ENCODE results near the gene CAMK1D.
A peak's percentile ranks its signal among the peaks of the same experiment; 100 is the strongest.

CAMK1D gene

GRCh38 chr10:12689893-12690292 is 340.5 kb downstream of the CAMK1D start:
- no peak for TF ChIP-seq CTCF (IDR thresholded peaks at IDR 0.05; ENCODE audit: low read depth, low read length)
- DNase-seq (ENCODE audit: low read depth in 2 of 2): no peak
- no peak overlapping the region for H3K4me3 ChIP-seq (replicated peaks in 1 of 2; ENCODE audit: low read depth in 2 of 2, low read length in 2 of 2)

GRCh38 chr10:12690525-12691126 is 341.3 kb downstream of the CAMK1D start:
- DNase-seq (ENCODE audit: low read depth in 2 of 2): no peak
- TF ChIP-seq CTCF (IDR thresholded peaks at IDR 0.05; ENCODE audit: low read depth, low read length): no peak
- H3K4me3 ChIP-seq (replicated peaks in 1 of 2; ENCODE audit: low read depth in 2 of 2, low read length in 2 of 2): no peak overlapping the region

GRCh38 chr10:12691596-12691995 is 342.2 kb downstream of the CAMK1D start:
- TF ChIP-seq CTCF (IDR thresholded peaks at IDR 0.05; ENCODE audit: low read depth, low read length): no peak
- DNase-seq (ENCODE audit: low read depth in 2 of 2): no peak
- H3K4me3 ChIP-seq (replicated peaks in 1 of 2; ENCODE audit: low read depth in 2 of 2, low read length in 2 of 2): no peak overlapping the region

GRCh38 chr10:12697764-12698163 is 348.4 kb downstream of the CAMK1D start:
- no peak overlapping the region for H3K4me3 ChIP-seq (replicated peaks in 1 of 2; ENCODE audit: low read depth in 2 of 2, low read length in 2 of 2)
- DNase-seq (ENCODE audit: low read depth in 2 of 2): peak in 1 of 2 donors; percentile 26
- no peak for TF ChIP-seq CTCF (IDR thresholded peaks at IDR 0.05; ENCODE audit: low read depth, low read length)

GRCh38 chr10:12699258-12699700 is 349.9 kb downstream of the CAMK1D start:
- H3K4me3 ChIP-seq (replicated peaks in 1 of 2; ENCODE audit: low read depth in 2 of 2, low read length in 2 of 2): no peak overlapping the region
- DNase-seq (ENCODE audit: low read depth in 2 of 2): peak in 1 of 2 donors; percentile 60
- no peak for TF ChIP-seq CTCF (IDR thresholded peaks at IDR 0.05; ENCODE audit: low read depth, low read length)

GRCh38 chr10:12699781-12700556 is 350.6 kb downstream of the CAMK1D start:
- H3K4me3 ChIP-seq (replicated peaks in 1 of 2; ENCODE audit: low read depth in 2 of 2, low read length in 2 of 2): no peak overlapping the region
- DNase-seq (ENCODE audit: low read depth in 2 of 2): no peak
- no peak for TF ChIP-seq CTCF (IDR thresholded peaks at IDR 0.05; ENCODE audit: low read depth, low read length)
